H9 (cell line): ENCODE measurements around the gene BTNL3. TPM values are rescaled to one million over a fixed set of nuclear protein-coding genes. Genes with fewer than 3 reads are reported as not detected.

Source experiments
- DNase-seq: peaks from one replicate; pipeline ENCODE4 v3.0.0-alpha.2; 2017
- H2AFZ ChIP-seq: one replicate; pipeline ENCODE4 v1.6.1; 2013; ENCODE audit warnings: mild to moderate bottlenecking, low read length, control low read depth, moderate library complexity
- H2AK5ac ChIP-seq: 2 replicates; pipeline ENCODE4 v1.6.1; 2013; ENCODE audit warnings: low read length, control low read depth, mixed read lengths; ENCODE audit not compliant: insufficient read length
- H2BK120ac ChIP-seq: one replicate; pipeline ENCODE4 v1.6.1; 2013; ENCODE audit warnings: low read depth, mild to moderate bottlenecking, low read length, control low read depth, inconsistent platforms; ENCODE audit not compliant: poor library complexity, severe bottlenecking
- H2BK12ac ChIP-seq: 2 replicates; pipeline ENCODE4 v1.6.1; 2013; ENCODE audit warnings: low read length, control low read depth, mixed read lengths, low read depth; ENCODE audit not compliant: insufficient read length
- H2BK15ac ChIP-seq: 2 replicates; pipeline ENCODE4 v1.6.1; 2013; ENCODE audit warnings: low read depth, low read length, control low read depth
- H2BK20ac ChIP-seq: one replicate; pipeline ENCODE4 v1.6.1; 2013; ENCODE audit warnings: low read depth, mild to moderate bottlenecking, low read length, control low read depth, inconsistent platforms; ENCODE audit not compliant: poor library complexity, severe bottlenecking
- H2BK5ac ChIP-seq: 2 replicates; pipeline ENCODE4 v1.6.1; 2013; ENCODE audit warnings: low read length, control low read depth, mixed read lengths; ENCODE audit not compliant: insufficient read length
- H3K14ac ChIP-seq: 2 replicates; pipeline ENCODE4 v1.6.1; 2013; ENCODE audit warnings: low read length, control low read depth; ENCODE audit not compliant: insufficient read depth
- H3K18ac ChIP-seq: 2 replicates; pipeline ENCODE4 v1.6.1; 2013; ENCODE audit warnings: low read depth, mild to moderate bottlenecking, mixed read lengths, low read length, control low read depth; ENCODE audit not compliant: insufficient read length
- H3K23ac ChIP-seq: 2 replicates; pipeline ENCODE4 v1.6.1; 2013; ENCODE audit warnings: low read length, control low read depth, mixed read lengths, low read depth; ENCODE audit not compliant: insufficient read length
- H3K23me2 ChIP-seq: 2 replicates; pipeline ENCODE4 v1.6.1; 2013; ENCODE audit warnings: low read depth, mild to moderate bottlenecking, mixed read lengths, low read length, control low read depth; ENCODE audit not compliant: insufficient read length, poor library complexity, severe bottlenecking
- H3K27ac ChIP-seq: 2 replicates; pipeline ENCODE4 v1.5.1; 2013; ENCODE audit warnings: low read length, control low read depth, mixed read lengths, low read depth; ENCODE audit not compliant: insufficient read length
- H3K27me3 ChIP-seq: 2 replicates; pipeline ENCODE4 v1.6.1; 2013; ENCODE audit warnings: low read length, control low read depth, inconsistent platforms; ENCODE audit not compliant: insufficient read depth
- H3K4ac ChIP-seq: 2 replicates; pipeline ENCODE4 v1.6.1; 2013; ENCODE audit warnings: low read depth, mild to moderate bottlenecking, control low read depth, inconsistent platforms, low read length, moderate library complexity
- H3K4me1 ChIP-seq: 2 replicates; pipeline ENCODE4 v1.6.1; 2013; ENCODE audit warnings: low read length, control low read depth, inconsistent platforms; ENCODE audit not compliant: insufficient read depth
- H3K4me2 ChIP-seq: 2 replicates; pipeline ENCODE4 v1.6.1; 2013; ENCODE audit warnings: low read length, control low read depth, mixed read lengths; ENCODE audit not compliant: insufficient read length, insufficient read depth
- H3K56ac ChIP-seq: 2 replicates; pipeline ENCODE4 v1.6.1; 2013; ENCODE audit warnings: low read depth, mild to moderate bottlenecking, mixed read lengths, low read length, control low read depth; ENCODE audit not compliant: insufficient read length
- H3K79me1 ChIP-seq: 2 replicates; pipeline ENCODE4 v1.6.1; 2013; ENCODE audit warnings: low read depth, mild to moderate bottlenecking, moderate library complexity, low read length, control low read depth, inconsistent platforms; ENCODE audit not compliant: insufficient read depth, poor library complexity, severe bottlenecking
- H3K79me2 ChIP-seq: 2 replicates; pipeline ENCODE4 v1.6.1; 2013; ENCODE audit warnings: low read length, control low read depth, inconsistent platforms; ENCODE audit not compliant: insufficient read depth
- H3K9ac ChIP-seq: 2 replicates; pipeline ENCODE4 v1.6.1; 2013; ENCODE audit warnings: low read length, control low read depth, mixed read lengths; ENCODE audit not compliant: insufficient read length; ENCODE audit errors: extremely low read depth
- H3K9me3 ChIP-seq: one replicate; pipeline ENCODE4 v1.6.1; 2013; ENCODE audit warnings: low read depth, low read length, inconsistent platforms; ENCODE audit not compliant: control insufficient read depth
- H3T11ph ChIP-seq: one replicate; pipeline ENCODE4 v1.6.1; 2013; ENCODE audit warnings: mild to moderate bottlenecking, low read length, control low read depth, inconsistent platforms
- H4K20me1 ChIP-seq: one replicate; pipeline ENCODE4 v1.6.1; 2013; ENCODE audit not compliant: control insufficient read depth, insufficient read length, insufficient read depth
- H4K5ac ChIP-seq: 2 replicates; pipeline ENCODE4 v1.6.1; 2013; ENCODE audit warnings: low read depth, mild to moderate bottlenecking, mixed read lengths, low read length, control low read depth; ENCODE audit not compliant: insufficient read length
- H4K8ac ChIP-seq: replicated peaks from 2 replicates; pipeline ENCODE4 v1.6.1; 2013; ENCODE audit warnings: low read length, control low read depth, mixed read lengths, low read depth; ENCODE audit not compliant: insufficient read length
- H4K91ac ChIP-seq: 2 replicates; pipeline ENCODE4 v1.6.1; 2013; ENCODE audit warnings: low read depth, mild to moderate bottlenecking, moderate library complexity, mixed read lengths, low read length, control low read depth; ENCODE audit not compliant: insufficient read length
- H3K27ac Mint-ChIP-seq, 3 experiments: 2 replicates in 2 of 3; 3 replicates in 1 of 3; pipeline ENCODE4 v1.8.0; 2020 to 2021; ENCODE audit warnings: mixed read lengths in 3 of 3, mild to moderate bottlenecking in 1 of 3, moderate library complexity in 1 of 3
- H3K27me3 Mint-ChIP-seq: 2 replicates; pipeline ENCODE4 v1.8.0; 2021; ENCODE audit warnings: low read depth, mild to moderate bottlenecking, moderate library complexity, mixed read lengths
- H3K36me3 Mint-ChIP-seq, 3 experiments: 2 replicates in 2 of 3; 3 replicates in 1 of 3; pipeline ENCODE4 v1.8.0; 2020 to 2021; ENCODE audit warnings: low read depth in 3 of 3, mixed read lengths in 3 of 3; ENCODE audit not compliant: insufficient read depth in 1 of 3
- H3K4me1 Mint-ChIP-seq, 2 experiments: 2 replicates each; pipeline ENCODE4 v1.8.0; 2020; ENCODE audit warnings: mixed read lengths in 2 of 2
- H3K4me3 Mint-ChIP-seq, 2 experiments: 2 replicates in 1 of 2; 3 replicates in 1 of 2; pipeline ENCODE4 v1.8.0; 2020 to 2021; ENCODE audit warnings: mild to moderate bottlenecking in 2 of 2, mixed read lengths in 2 of 2, moderate library complexity in 1 of 2
- H3K9me3 Mint-ChIP-seq, 2 experiments: 2 replicates in 1 of 2; 3 replicates in 1 of 2; pipeline ENCODE4 v1.8.0; 2020; ENCODE audit warnings: mild to moderate bottlenecking in 2 of 2, mixed read lengths in 2 of 2, moderate library complexity in 1 of 2
- WGBS: extraction: QIAGEN DNeasy Blood & Tissue Kit; methylation state at CpG from one replicate; pipeline ENCODE4 v1.1.7; 2013; ENCODE audit warnings: missing lambda C conversion rate, low lambda C conversion rate, mixed read lengths; ENCODE audit not compliant: insufficient read length; ENCODE audit errors: extremely low coverage; 5-methylcytosine and 5-hydroxymethylcytosine counted together
- total RNA-seq: library from RNA; stranded (reverse); gene quantifications from 2 replicates; pipeline ENCODE4 v1.2.1, GENCODE V29; 2021
- TF ChIP-seq, protein P1 (sequence below): fragments of 200-600 bp; sonication (generic); conservative IDR thresholded peaks from 3 replicates; pipeline ENCODE4 v1.8.0; 2021; ENCODE audit warnings: antibody characterized with exemption, mild to moderate bottlenecking

BTNL3 gene
- total RNA-seq, 1 experiment from 2014 or later: not detected

DNA sequence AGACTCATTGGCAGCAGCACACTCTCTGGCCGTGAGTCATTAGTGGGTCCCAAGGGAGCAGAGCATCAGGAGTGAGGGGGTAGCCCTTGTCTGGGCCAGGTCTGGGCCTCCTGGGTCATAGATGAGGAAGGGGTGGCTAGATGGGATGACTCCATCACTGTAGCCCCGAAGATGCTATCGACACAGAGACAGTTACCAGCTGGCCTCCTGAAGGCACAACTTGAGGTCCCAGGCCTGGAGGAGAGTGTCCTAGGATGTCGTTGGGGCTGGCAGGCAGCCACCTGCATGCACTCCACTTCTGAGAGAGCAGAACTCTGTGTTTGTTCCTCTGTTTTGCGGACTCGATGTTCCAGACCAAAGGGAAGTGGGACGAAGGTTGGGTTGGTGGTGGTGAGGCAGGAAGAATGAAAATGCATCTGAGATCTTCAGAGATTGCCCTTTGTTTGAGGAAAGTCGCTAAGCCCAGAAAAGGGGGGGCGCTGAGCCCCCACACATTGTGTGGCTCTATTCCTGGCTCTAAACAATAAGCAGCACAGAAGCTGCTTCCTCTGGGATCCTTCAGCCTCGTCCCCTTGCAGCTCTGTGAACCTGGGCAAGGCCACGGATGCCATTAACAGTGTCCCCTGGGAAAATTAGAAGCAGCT lies 56.1 kb downstream of the BTNL3 start:
- Histone ChIP-seq H3K4me1 (no peaks in the 10 kb centered on the region), H2BK5ac (no peak overlapping the region), H4K5ac (no peak overlapping the region), H3K79me2 (no peaks in the 10 kb centered on the region), H3K23ac (no peak overlapping the region), H3K18ac (no peak overlapping the region), H3K27me3 (no peaks in the 10 kb centered on the region; the same call in 1 of the 2 replicates), H4K8ac (no peak overlapping the region), H2AFZ (no peak overlapping the region), H3K9me3 (no peaks in the 10 kb centered on the region), H3K4ac (no peak overlapping the region), H2BK15ac (no peak overlapping the region), H3K14ac (no peak overlapping the region), H3K56ac (no peak overlapping the region), H4K20me1 (no peaks in the 10 kb centered on the region), H2BK20ac (no peak overlapping the region), H3K23me2 (no peaks in the 10 kb centered on the region), H4K91ac (no peak overlapping the region), H3K27ac (no peak overlapping the region), H2BK12ac (no peak overlapping the region), H3K9ac (no peak overlapping the region), H3T11ph (no peak overlapping the region), H3K79me1 (no peaks in the 10 kb centered on the region), H2AK5ac (no peak overlapping the region), H2BK120ac (no peak overlapping the region), H3K4me2 (no peak overlapping the region)
- Mint-ChIP-seq H3K4me1 (peaks cover 0 to 3% of the 10 kb centered on the region in 2 experiments; a peak in 1 of 4 replicates), H3K4me3 (no peak overlapping the region), H3K36me3 (no peaks in the 10 kb centered on the region), H3K27ac (no peak overlapping the region), H3K9me3 (no peaks in the 10 kb centered on the region), H3K27me3 (peaks cover 35% of the 10 kb centered on the region)
- WGBS: no CpG with 5 or more reads among the region's 11 CpGs
- DNase-seq: no peak
- TF ChIP-seq, protein P1, sequence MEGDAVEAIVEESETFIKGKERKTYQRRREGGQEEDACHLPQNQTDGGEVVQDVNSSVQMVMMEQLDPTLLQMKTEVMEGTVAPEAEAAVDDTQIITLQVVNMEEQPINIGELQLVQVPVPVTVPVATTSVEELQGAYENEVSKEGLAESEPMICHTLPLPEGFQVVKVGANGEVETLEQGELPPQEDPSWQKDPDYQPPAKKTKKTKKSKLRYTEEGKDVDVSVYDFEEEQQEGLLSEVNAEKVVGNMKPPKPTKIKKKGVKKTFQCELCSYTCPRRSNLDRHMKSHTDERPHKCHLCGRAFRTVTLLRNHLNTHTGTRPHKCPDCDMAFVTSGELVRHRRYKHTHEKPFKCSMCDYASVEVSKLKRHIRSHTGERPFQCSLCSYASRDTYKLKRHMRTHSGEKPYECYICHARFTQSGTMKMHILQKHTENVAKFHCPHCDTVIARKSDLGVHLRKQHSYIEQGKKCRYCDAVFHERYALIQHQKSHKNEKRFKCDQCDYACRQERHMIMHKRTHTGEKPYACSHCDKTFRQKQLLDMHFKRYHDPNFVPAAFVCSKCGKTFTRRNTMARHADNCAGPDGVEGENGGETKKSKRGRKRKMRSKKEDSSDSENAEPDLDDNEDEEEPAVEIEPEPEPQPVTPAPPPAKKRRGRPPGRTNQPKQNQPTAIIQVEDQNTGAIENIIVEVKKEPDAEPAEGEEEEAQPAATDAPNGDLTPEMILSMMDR: no peak
